ENCODE results near the gene TMEFF2.

DNA sequence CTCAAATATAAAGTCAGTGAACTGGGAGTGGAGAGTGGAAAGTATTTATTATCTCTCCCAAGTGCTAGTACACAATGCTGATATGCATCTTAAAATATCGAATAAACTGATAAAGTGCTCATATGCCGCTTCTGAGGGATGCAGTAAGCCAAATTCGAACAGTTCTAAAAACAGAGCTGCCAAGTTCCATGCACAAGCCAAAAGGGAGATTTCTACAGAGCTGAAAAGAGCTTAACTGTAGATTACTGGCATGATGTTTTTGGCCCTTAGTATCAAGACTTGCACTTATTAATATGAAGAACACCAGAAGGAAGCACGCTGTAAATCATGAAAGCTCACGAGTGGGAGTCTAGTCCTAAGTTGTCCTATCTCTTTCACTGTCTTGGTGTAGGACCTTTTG is 7.9 kb downstream of the TMEFF2 start:
- no peak for TF ChIP-seq POLR2A (IDR thresholded peaks at IDR 0.05)
- no peak for TF ChIP-seq POLR2AphosphoS5 (IDR thresholded peaks at IDR 0.05; ENCODE audit: insufficient read depth in 1 of 2, low read depth in 1 of 2)
- TF ChIP-seq, protein P1, sequence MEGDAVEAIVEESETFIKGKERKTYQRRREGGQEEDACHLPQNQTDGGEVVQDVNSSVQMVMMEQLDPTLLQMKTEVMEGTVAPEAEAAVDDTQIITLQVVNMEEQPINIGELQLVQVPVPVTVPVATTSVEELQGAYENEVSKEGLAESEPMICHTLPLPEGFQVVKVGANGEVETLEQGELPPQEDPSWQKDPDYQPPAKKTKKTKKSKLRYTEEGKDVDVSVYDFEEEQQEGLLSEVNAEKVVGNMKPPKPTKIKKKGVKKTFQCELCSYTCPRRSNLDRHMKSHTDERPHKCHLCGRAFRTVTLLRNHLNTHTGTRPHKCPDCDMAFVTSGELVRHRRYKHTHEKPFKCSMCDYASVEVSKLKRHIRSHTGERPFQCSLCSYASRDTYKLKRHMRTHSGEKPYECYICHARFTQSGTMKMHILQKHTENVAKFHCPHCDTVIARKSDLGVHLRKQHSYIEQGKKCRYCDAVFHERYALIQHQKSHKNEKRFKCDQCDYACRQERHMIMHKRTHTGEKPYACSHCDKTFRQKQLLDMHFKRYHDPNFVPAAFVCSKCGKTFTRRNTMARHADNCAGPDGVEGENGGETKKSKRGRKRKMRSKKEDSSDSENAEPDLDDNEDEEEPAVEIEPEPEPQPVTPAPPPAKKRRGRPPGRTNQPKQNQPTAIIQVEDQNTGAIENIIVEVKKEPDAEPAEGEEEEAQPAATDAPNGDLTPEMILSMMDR (IDR thresholded peaks at IDR 0.05), result no peak
